ENCODE measurements around the gene FGD4.
"Not testable (repeated sequence)": the region's sequence is repeated elsewhere in the genome, so short reads cannot be mapped to it uniquely, and the experiment has no call there.

Gene FGD4

DNA sequence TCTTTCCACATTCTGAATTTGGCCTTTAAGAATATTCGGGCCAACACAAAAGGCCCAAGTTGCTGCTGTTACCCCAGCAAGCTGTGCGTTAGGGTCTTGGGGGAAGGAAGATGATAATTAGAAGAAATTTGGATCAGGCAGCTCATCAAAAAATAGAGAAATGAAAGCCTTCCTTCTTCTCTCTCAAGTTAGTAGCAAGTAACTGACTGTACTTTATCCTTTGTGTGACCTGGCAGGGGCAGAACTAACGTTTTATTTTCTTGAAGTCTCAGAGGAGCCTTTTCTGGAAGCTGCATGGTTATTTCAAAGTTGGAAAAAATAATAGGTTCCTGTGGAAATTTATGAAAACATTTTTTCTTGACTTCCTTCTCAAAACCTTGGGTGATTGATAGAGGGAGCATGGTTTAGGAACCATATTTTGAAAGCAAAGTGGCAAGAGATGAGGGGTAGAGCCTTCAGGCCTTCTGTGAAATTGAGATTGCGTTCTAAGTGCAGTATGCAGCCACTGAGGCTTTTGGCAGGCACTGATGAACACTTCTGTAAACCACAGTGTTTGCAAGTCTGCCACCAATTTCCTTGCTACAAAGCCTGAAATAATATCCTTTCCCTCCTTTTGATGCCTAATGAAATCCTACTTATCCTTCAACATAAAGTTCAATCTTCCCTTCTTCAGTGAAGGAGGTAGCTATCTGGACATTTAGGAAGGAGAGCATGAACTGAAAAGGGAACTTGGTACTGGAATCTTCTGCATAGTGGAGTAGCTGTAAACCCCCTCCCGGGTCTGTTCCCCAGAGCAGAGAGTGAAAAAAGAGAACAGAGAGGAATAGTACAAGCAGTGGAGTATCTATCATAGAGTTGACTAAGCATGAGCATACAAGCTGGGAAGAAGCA is 123.2 kb downstream of the FGD4 start:
- DNase-seq (ENCODE audit: low read depth, low spot score) = no peak

DNA sequence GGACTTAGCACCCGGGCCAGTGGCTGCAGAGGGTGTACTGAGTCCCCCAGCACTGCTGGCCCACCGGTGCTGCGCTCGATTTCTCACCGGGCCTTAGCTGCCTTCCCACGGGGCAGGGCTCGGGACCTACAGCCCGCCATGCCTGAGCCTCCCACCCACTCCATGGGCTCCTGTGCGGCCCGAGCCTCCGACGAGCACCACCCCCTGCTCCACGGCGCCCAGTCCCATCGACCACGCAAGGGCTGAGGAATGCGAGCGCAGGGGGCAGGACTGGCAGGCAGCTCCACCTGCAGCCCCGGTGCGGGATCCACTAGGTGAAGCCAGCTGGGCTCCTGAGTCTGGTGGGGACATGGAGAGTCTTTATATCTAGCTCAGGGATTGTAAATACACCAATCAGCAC is 126.4 kb downstream of the FGD4 start:
- not testable (repeated sequence) for DNase-seq (ENCODE audit: low read depth, low spot score)

DNA sequence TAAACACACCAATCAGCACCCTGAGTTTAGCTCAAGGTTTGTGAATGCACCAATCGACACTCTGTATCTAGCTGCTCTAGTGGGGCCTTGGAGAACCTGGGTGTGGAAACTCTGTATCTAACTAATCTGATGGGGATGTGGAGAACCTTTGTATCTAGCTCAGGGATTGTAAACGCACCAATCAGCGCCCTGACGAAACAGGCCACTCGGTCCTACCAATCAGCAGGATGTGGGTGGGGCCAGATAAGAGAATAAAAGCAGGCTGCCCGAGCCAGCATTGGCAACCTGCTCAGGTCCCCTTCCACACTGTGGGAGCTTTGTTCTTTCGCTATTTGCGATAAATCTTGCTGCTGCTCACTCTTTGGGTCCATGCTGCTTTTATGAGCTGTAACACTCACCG is 127.0 kb downstream of the FGD4 start:
- not testable (repeated sequence) for DNase-seq (ENCODE audit: low read depth, low spot score)

DNA sequence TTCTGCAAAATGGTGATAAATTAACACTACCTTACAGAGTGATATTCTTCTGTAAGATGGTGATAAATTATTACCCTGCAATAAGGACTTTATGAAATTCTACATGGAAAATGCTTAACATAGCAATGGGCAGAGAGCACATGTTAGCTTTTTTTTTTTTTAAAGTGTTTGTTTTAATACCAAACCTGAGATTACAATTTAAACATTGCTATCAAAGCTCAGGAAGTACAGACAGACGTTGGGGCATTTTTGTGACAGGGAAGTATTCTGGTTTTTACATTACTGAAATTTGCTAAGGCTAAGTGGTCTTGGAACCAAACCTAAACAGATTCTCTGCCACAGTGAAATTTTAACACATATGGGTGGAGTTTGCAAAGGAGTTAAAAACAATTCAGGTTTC is 133.1 kb downstream of the FGD4 start:
- no peak for DNase-seq (ENCODE audit: low read depth, low spot score)

DNA sequence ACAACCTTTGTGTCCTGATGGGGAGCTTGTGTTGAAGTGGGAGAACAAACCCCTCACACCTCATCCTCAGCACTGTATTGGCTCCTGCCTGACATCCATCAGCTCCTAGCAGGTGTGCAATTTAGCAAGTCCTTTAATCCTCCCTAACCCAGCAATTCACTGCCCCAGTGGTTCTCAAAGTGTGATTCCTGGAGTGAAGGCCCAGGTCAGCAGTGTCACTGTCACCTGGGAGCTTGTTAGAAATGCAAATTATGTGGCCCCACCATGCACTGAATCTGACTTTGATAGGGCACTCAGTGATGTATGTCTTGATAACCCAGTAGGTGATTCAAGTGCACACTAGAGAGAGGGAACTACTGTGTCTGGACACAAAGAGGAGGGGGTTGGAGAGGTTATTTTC is 133.6 kb downstream of the FGD4 start:
- DNase-seq (ENCODE audit: low read depth, low spot score) = no peak

- DNase-seq (ENCODE audit: low read depth, low spot score) = not testable (repeated sequence)
These were observed 134.1 kb downstream of the FGD4 start for GRCh38 chr12:32533506-32533905.

DNA sequence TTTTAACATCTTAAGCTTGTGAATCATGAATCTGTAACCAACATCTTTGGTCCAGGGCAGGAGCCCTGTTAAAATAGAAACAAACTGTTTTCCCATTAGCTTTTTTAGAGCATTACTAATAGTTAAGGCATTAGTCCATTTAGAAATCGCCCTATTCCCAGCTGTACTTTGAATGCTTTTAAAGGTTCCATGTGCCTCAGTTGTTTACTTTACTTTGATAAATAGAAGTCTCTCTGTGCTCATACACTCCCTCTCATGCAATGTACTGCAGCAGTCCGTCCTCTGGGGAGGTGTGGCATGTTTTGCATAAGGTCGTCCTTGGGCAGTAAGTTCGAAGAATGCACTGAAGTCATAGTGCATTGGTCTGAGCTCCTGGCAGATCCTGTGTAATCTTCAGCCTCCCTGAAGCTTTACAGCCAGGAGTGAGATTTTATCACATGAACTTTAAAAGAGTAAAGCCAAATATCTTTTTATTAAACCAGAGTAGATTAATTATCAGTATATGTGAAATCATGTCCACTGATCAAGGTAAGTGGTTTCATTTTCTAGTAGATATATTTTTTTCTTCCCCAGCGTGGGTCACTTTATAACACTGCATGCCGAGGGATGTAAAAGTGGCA is 134.7 kb downstream of the FGD4 start:
- peak; percentile 61 for DNase-seq (ENCODE audit: low read depth, low spot score)

GRCh38 chr12:32534698-32535097 is 135.3 kb downstream of the FGD4 start:
- no peak for DNase-seq (ENCODE audit: low read depth, low spot score)

DNA sequence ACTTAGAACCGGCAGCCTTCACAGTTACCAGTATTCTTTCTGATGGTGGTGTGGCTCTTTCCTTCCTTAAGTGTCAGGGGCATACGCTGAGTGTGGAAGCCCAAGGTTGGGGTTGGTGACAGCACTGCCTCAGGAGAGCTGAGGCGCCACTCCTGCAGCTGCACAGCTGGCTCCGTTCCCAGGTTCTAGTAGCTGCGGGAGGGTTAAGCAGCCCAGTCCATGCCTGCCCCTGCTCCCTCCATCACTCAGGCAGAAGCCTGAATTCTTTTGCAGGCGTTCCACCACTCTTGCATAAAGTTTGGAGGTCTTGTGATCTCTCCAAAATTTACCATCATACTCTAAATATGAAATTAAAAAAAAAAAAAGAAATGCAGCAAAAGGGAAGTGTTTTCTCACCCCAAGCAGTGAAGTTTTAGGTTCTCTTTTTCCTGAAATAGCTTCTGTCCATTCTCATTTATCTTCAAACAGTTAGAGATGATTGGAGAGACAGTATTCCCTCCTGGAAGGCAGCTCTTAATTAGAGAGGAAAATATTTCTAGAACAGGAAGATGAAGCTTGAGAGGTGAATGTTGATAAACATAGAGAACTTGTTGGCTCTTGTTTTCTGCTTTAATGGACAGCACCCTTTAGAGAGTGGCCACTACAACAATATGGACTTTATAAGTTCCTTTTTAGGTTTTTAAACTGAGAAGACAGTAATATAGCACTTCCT is 136.1 kb downstream of the FGD4 start:
- no peak for DNase-seq (ENCODE audit: low read depth, low spot score)

DNA sequence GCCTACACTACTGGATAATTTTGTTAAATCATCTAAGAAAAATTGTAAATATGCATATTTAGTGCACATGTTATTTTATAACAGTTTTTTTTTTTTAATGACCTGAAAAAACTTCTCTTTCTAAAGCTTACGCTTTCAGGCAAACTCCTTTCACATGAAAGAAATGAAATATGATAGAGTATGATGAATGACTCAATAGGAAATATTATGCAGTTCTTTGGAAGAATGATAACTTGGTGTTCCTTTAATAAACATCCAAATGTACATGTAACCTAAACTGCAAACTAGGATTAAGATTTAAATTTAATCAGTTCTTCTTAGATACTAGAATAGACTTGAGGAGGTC is 136.6 kb downstream of the FGD4 start:
- no peak for DNase-seq (ENCODE audit: low read depth, low spot score)

DNA sequence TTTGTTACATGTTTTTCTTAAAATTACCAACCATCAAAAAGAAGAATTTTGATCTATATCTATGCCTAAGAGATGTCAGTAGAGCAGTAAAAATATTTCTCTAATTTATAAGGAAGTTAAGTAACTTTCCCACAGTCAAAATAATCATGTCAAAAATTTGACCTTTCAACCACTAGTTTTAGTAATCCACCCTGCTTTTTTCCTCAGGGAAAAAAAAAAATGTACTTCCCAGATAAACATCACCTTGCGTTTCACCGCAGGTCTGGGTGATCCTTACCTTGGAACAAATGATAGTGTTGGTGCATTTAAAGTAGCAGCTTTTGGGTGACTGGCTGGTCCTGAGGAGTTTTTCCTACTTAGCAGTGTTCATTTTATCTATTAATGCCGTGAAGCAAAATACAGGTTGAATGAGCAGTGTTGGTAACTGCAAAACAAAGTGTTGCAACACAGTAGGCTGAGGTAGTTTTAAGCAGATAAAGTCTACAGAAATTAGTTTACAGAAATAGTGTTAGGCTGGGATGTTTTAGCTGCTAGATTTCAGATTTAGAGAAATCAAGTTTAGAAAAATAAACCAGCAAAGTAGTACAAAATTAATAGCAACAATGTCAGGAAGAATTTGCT is 142.5 kb downstream of the FGD4 start:
- no peak for DNase-seq (ENCODE audit: low read depth, low spot score)

- DNase-seq (ENCODE audit: low read depth, low spot score) = no peak
These were observed 143.3 kb downstream of the FGD4 start for GRCh38 chr12:32542428-32543229.

- no peak for DNase-seq (ENCODE audit: low read depth, low spot score)
These were observed 145.5 kb downstream of the FGD4 start for GRCh38 chr12:32544893-32545292.

DNA sequence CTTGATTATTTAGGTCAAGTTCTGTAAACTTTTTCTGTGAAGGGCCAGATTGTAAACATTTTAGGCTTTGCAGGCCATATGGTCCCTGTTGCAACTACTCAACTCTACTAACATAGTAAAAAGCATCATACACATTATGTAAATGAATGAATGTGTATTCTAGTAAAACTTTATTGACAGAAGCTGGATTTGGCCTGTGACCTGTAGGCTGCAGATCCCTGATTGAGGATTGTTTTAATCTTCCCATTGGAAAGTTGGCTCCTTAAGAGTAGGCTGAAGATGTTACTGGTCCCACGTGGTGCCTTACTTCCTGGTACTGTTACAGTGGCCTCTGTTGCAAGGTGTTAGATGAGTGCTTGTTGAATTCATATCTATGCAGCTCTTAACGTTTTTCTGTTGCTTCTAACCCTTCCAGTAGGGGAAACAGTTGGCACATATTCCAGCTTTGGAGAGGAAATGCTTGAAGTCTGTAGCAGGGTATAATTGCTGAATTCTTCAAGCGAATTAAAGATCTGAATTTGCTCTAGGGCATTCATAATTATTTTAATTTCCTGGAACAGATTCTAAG is 146.1 kb downstream of the FGD4 start:
- no peak for DNase-seq (ENCODE audit: low read depth, low spot score)

DNA sequence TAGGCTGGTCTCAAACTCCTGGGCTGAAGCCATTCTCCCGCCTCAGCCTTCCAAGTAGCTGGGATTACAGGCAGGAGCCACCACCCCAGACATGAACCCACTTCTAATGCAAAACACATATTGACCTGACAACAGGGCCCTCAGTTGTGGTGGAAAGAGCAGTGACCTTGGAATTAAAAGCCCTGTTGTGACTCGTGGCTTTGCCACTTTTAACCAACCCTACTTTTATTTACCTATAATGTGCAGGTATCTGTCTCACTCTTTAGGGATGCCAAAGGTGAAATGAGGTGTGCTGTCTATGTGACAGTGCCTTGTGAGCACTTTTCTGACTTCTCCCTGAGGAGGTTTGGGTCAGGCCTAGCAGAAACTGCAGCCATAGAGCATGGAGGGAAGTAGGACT is 146.9 kb downstream of the FGD4 start:
- no peak for DNase-seq (ENCODE audit: low read depth, low spot score)

GRCh38 chr12:32548691-32549281 is 149.4 kb downstream of the FGD4 start:
- DNase-seq (ENCODE audit: low read depth, low spot score) = peak; percentile 88

- no peak for DNase-seq (ENCODE audit: low read depth, low spot score)
These were observed 150.3 kb downstream of the FGD4 start for GRCh38 chr12:32549675-32550079.

GRCh38 chr12:32551058-32551457 is 151.7 kb downstream of the FGD4 start:
- no peak for DNase-seq (ENCODE audit: low read depth, low spot score)

GRCh38 chr12:32558903-32559302 is 159.5 kb downstream of the FGD4 start:
- no peak for DNase-seq (ENCODE audit: low read depth, low spot score)

- DNase-seq (ENCODE audit: low read depth, low spot score) = no peak
These were observed 160.1 kb downstream of the FGD4 start for GRCh38 chr12:32559434-32559833.

DNA sequence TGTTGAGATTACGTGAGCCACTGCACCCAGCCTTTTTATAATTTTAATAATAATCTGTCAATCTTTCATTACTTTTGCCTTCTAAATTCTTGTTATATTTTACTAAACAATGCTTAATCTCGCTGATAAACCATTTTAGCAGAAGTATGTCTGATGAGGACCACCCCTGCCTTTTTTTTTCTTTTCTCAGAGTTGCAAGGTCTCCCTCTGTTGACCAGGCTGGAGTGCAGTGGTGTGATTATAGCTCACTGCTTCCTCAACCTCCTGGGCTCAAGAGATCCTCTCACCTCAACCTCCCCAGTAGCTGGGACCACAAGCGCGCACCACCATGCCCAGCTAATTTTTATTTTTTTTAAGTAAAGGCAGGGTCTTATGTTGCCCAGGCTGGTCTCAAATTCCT is 161.2 kb downstream of the FGD4 start:
- DNase-seq (ENCODE audit: low read depth, low spot score) = no peak

Measured in brain pericyte (primary cell).